ENCODE results near the gene GOLGB1. TPM values are rescaled to one million over a fixed set of nuclear protein-coding genes. Genes with fewer than 3 reads are reported as not detected.
A peak's percentile ranks its signal among the peaks of the same experiment; 100 is the strongest.

GOLGB1 gene
- total RNA-seq (10 to 100 TPM; 41.7 to 87.0 (median 62.6) TPM), polyA plus RNA-seq (10 to 100 TPM in 2 of 3 donors, 1 to 10 TPM in 1; 7.2 to 11.0 (median 10.5) TPM)
- long read RNA-seq, donor 1, partial matches to known transcripts: 5 of 5 reads
- long read RNA-seq, donor 1, other reads (novel, unspliced or antisense): 0 of 5 reads
- long read RNA-seq, donor 2: 0 reads

GRCh38 chr3:121749276-121750086 is at the start of gene GOLGB1:
TSS of gene GOLGB1 (minus strand) at chr3:121749741. CDS start at chr3:121730971, 18,770 bp downstream.
- intact Hi-C loops (cut with DNase I; ENCODE audit: low total_unique reads): no loop called here
- DNase-seq: peak; percentile 97
- TF ChIP-seq CTCF (IDR thresholded peaks at IDR 0.05 in 8 of 11, conservative IDR thresholded peaks at IDR 0.05 in 3 of 11): peak in 4 of 11 experiments; percentile 5 to 34 (median 26)
- peak; percentile 68 to 99 (median 91) for TF ChIP-seq POLR2A (IDR thresholded peaks at IDR 0.05)
- peak; percentile 99 to 100 (median 100) for TF ChIP-seq POLR2AphosphoS5 (IDR thresholded peaks at IDR 0.05)
- peak within 1 kb of the TSS; percentile 66 to 95 (median 92) for H3K27ac ChIP-seq
- peak within 1 kb of the TSS; percentile 74 to 95 (median 89) for H3K4me3 ChIP-seq
- H3K9me3 ChIP-seq: no peaks in the 10 kb centered on the region
- WGBS, 5 donors: 0 to 1% (median 0%) methylated on average over 28 to 51 of the region's 51 CpGs
- H3K27me3 ChIP-seq (replicated peaks in 1 of 7): no peaks in the 10 kb centered on the region
- H3K4me1 ChIP-seq: peaks cover 12 to 51% (median 38%) of the 10 kb centered on the region in 6 donors
- no peaks in the 10 kb centered on the region for H3K36me3 ChIP-seq

- Histone ChIP-seq H3K4me1 (peaks cover 0 to 29% (median 10%) of the 10 kb centered on the region in 6 donors), H3K36me3 (peaks cover 0 to 50% (median 3%) of the 10 kb centered on the region in 6 donors), H3K27ac (no peak overlapping the region), H3K27me3 (replicated peaks in 1 of 7) (no peaks in the 10 kb centered on the region), H3K9me3 (no peaks in the 10 kb centered on the region), H3K4me3 (no peak overlapping the region)
- intact Hi-C loops (cut with DNase I; ENCODE audit: low total_unique reads): no loop called here
- no peak for DNase-seq
- TF ChIP-seq POLR2A (IDR thresholded peaks at IDR 0.05) (no peak), CTCF (IDR thresholded peaks at IDR 0.05 in 8 of 11, conservative IDR thresholded peaks at IDR 0.05 in 3 of 11) (no peak), POLR2AphosphoS5 (IDR thresholded peaks at IDR 0.05) (no peak)
- WGBS, 5 donors: 41 to 54% (median 46%) methylated on average over 1 of the region's 1 CpG
These were observed 47.4 kb upstream of the GOLGB1 start for GRCh38 chr3:121796970-121797369.

GRCh38 chr3:121794264-121794983 is 44.9 kb upstream of the GOLGB1 start:
- Histone ChIP-seq H3K4me3 (no peak overlapping the region), H3K27me3 (replicated peaks in 1 of 7) (no peaks in the 10 kb centered on the region), H3K27ac (peak overlapping the region; percentile 6 to 76 (median 58)), H3K4me1 (peaks cover 0 to 29% (median 10%) of the 10 kb centered on the region in 6 donors), H3K36me3 (peaks cover 0 to 69% (median 10%) of the 10 kb centered on the region in 6 donors), H3K9me3 (no peaks in the 10 kb centered on the region)
- TF ChIP-seq POLR2A (IDR thresholded peaks at IDR 0.05) (no peak), CTCF (IDR thresholded peaks at IDR 0.05 in 8 of 11, conservative IDR thresholded peaks at IDR 0.05 in 3 of 11) (no peak), POLR2AphosphoS5 (IDR thresholded peaks at IDR 0.05) (no peak)
- DNase-seq: no peak
- 56 to 80% (median 70%) methylated on average over 2 of the region's 2 CpGs for WGBS, 5 donors
- intact Hi-C loops (cut with DNase I; ENCODE audit: low total_unique reads): no loop called here
